ENCODE data around the gene FRMPD4.

FRMPD4 gene

DNA sequence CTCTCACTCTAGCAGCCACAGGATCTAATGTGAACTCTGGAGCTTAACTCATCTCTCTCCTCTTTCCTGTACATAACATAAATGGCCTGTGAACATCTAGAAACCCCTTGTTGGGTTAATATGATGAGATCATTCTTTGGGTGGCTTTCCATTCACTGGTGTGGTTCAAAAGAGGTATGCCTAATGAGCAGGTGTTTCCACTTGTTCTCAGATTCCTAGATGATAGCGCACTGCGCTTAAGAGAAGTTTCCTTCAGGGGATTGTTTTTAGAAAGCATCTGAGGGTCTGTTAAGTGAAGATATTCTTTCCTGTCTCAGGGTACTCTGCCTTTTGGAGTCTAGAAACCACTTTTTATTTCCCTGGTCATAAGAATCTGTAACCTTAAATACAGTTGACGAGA lies 32.5 kb downstream of the FRMPD4 start:
- Histone ChIP-seq H4K20me1 (ENCODE audit: insufficient read depth, low read length, poor library complexity, severe bottlenecking) (no peaks in the 10 kb centered on the region), H3K4me3 (ENCODE audit: low read length, poor library complexity, severe bottlenecking) (no peak overlapping the region), H3K9me2 (replicated peaks; ENCODE audit: low read depth, low read length) (no peaks in the 10 kb centered on the region), H3K36me3 (ENCODE audit: insufficient read depth, low read length) (no peaks in the 10 kb centered on the region), H3F3A (ENCODE audit: low read depth) (no peaks in the 10 kb centered on the region), H3K9ac (ENCODE audit: low read depth, low read length, poor library complexity, severe bottlenecking) (no peak overlapping the region), H2AFZ (ENCODE audit: low read length) (no peak overlapping the region), H3K9me3 (ENCODE audit: insufficient read depth, low read depth, low read length) (no peaks in the 10 kb centered on the region), H3K27me3 (ENCODE audit: insufficient read depth, low read length, poor library complexity, severe bottlenecking) (no peaks in the 10 kb centered on the region), H3K4me2 (ENCODE audit: low read depth, low read length, poor library complexity, severe bottlenecking) (no peak overlapping the region), H3K4me1 (ENCODE audit: insufficient read depth, low read length, poor library complexity, severe bottlenecking) (no peaks in the 10 kb centered on the region), H3K79me2 (ENCODE audit: insufficient read depth, low read length) (no peaks in the 10 kb centered on the region)
- TF ChIP-seq, protein P1, sequence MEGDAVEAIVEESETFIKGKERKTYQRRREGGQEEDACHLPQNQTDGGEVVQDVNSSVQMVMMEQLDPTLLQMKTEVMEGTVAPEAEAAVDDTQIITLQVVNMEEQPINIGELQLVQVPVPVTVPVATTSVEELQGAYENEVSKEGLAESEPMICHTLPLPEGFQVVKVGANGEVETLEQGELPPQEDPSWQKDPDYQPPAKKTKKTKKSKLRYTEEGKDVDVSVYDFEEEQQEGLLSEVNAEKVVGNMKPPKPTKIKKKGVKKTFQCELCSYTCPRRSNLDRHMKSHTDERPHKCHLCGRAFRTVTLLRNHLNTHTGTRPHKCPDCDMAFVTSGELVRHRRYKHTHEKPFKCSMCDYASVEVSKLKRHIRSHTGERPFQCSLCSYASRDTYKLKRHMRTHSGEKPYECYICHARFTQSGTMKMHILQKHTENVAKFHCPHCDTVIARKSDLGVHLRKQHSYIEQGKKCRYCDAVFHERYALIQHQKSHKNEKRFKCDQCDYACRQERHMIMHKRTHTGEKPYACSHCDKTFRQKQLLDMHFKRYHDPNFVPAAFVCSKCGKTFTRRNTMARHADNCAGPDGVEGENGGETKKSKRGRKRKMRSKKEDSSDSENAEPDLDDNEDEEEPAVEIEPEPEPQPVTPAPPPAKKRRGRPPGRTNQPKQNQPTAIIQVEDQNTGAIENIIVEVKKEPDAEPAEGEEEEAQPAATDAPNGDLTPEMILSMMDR (conservative IDR thresholded peaks at IDR 0.05; ENCODE audit: low read length): no peak
- no peak for TF ChIP-seq EZH2phosphoT487 (IDR thresholded peaks at IDR 0.05; ENCODE audit: borderline replicate concordance)

DNA sequence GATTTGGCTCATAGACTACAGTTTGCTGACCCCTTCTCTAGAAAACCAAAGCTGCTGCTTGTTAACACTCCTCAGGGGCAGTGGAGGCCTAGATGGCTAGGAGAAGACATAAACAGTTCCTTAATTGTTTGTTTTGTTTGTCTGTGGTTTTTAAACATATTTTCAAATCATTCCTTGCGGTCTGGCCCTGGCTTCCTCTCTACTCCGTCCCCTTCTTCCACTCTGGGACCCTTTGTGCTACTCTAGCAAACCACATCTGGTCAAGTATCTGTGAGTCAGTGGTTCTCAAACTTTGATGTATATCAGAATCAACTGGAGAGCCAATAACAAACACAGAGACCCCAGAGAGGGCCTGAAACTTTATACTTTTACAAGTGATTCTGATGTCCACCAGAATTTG lies 36.1 kb downstream of the FRMPD4 start:
- Histone ChIP-seq H4K20me1 (ENCODE audit: insufficient read depth, low read length, poor library complexity, severe bottlenecking) (no peaks in the 10 kb centered on the region), H2AFZ (ENCODE audit: low read length) (no peak overlapping the region), H3K4me2 (ENCODE audit: low read depth, low read length, poor library complexity, severe bottlenecking) (no peak overlapping the region), H3F3A (ENCODE audit: low read depth) (no peaks in the 10 kb centered on the region), H3K9me3 (ENCODE audit: insufficient read depth, low read depth, low read length) (no peaks in the 10 kb centered on the region), H3K79me2 (ENCODE audit: insufficient read depth, low read length) (no peaks in the 10 kb centered on the region), H3K9me2 (replicated peaks; ENCODE audit: low read depth, low read length) (no peaks in the 10 kb centered on the region), H3K4me3 (ENCODE audit: low read length, poor library complexity, severe bottlenecking) (no peak overlapping the region), H3K9ac (ENCODE audit: low read depth, low read length, poor library complexity, severe bottlenecking) (no peak overlapping the region), H3K36me3 (ENCODE audit: insufficient read depth, low read length) (no peaks in the 10 kb centered on the region), H3K27me3 (ENCODE audit: insufficient read depth, low read length, poor library complexity, severe bottlenecking) (no peaks in the 10 kb centered on the region), H3K4me1 (ENCODE audit: insufficient read depth, low read length, poor library complexity, severe bottlenecking) (no peaks in the 10 kb centered on the region)
- TF ChIP-seq EZH2phosphoT487 (IDR thresholded peaks at IDR 0.05; ENCODE audit: borderline replicate concordance): no peak
- TF ChIP-seq, protein P1 (conservative IDR thresholded peaks at IDR 0.05; ENCODE audit: low read length): no peak

DNA sequence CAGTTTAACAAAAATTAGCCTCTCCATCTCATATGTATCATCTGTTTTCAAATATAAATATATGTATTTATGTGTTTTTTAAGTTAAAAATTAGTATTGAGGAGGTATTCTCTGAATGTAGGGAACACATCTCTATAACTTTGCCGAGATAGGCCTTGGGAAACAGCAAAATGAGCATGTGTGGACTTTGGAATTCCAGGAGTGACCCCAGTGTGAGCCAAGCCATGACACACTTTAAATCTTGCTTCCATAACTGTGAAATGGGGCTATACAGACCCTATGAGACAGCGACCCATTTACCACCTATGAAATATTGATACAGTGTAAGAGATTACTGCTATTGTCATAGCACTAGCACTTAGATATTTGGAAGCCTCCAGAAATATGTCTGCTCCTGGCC lies 58.8 kb downstream of the FRMPD4 start:
- TF ChIP-seq, protein P1 (conservative IDR thresholded peaks at IDR 0.05; ENCODE audit: low read length): no peak
- TF ChIP-seq EZH2phosphoT487 (IDR thresholded peaks at IDR 0.05; ENCODE audit: borderline replicate concordance): no peak
- no peak overlapping the region for H3K9ac ChIP-seq (ENCODE audit: low read depth, low read length, poor library complexity, severe bottlenecking)
- no peaks in the 10 kb centered on the region for H3K27me3 ChIP-seq (ENCODE audit: insufficient read depth, low read length, poor library complexity, severe bottlenecking)
- H3K79me2 ChIP-seq (ENCODE audit: insufficient read depth, low read length): no peaks in the 10 kb centered on the region
- H3K36me3 ChIP-seq (ENCODE audit: insufficient read depth, low read length): no peaks in the 10 kb centered on the region
- no peak overlapping the region for H2AFZ ChIP-seq (ENCODE audit: low read length)
- H3K4me3 ChIP-seq (ENCODE audit: low read length, poor library complexity, severe bottlenecking): no peak overlapping the region
- no peaks in the 10 kb centered on the region for H4K20me1 ChIP-seq (ENCODE audit: insufficient read depth, low read length, poor library complexity, severe bottlenecking)
- no peaks in the 10 kb centered on the region for H3K9me3 ChIP-seq (ENCODE audit: insufficient read depth, low read depth, low read length)
- H3K4me1 ChIP-seq (ENCODE audit: insufficient read depth, low read length, poor library complexity, severe bottlenecking): no peaks in the 10 kb centered on the region
- H3K9me2 ChIP-seq (replicated peaks; ENCODE audit: low read depth, low read length): no peaks in the 10 kb centered on the region
- no peaks in the 10 kb centered on the region for H3F3A ChIP-seq (ENCODE audit: low read depth)
- H3K4me2 ChIP-seq (ENCODE audit: low read depth, low read length, poor library complexity, severe bottlenecking): no peak overlapping the region
